GM23338 (cell line): Measurements from ENCODE around the gene STPG2. TPM values are rescaled to one million over a fixed set of nuclear protein-coding genes. Genes with fewer than 3 reads are reported as not detected.

Experiments used
- ATAC-seq: fragments of 200-7000 bp; cut with Tn5 transposase; 3 replicates; pipeline ENCODE4 v1.9.1; 2020
- DNase-seq: peaks from one replicate; pipeline ENCODE4 v3.0.0-alpha.2; 2015; ENCODE audit warnings: low spot score
- H2AFZ ChIP-seq: fragments of 200-600 bp; sonication (generic); 2 replicates; pipeline ENCODE4 v1.8.0; 2016; ENCODE audit warnings: antibody characterized with exemption, mild to moderate bottlenecking, moderate library complexity
- H3F3A ChIP-seq: fragments of 200-600 bp; sonication (generic); replicated peaks from 2 replicates; pipeline ENCODE4 v1.8.0; 2017; ENCODE audit warnings: antibody characterized with exemption, mixed run types, low read depth
- H3K27ac ChIP-seq: fragments of 200-600 bp; sonication (generic); 2 replicates; pipeline ENCODE4 v1.6.1; 2016; ENCODE audit warnings: low read depth
- H3K27me3 ChIP-seq: fragments of 200-600 bp; sonication (generic); 2 replicates; pipeline ENCODE4 v1.8.0; 2016; ENCODE audit warnings: mild to moderate bottlenecking, mixed run types, moderate library complexity; ENCODE audit not compliant: insufficient read depth
- H3K36me3 ChIP-seq: fragments of 200-600 bp; sonication (generic); 2 replicates; pipeline ENCODE4 v1.8.0; 2016; ENCODE audit warnings: mild to moderate bottlenecking; ENCODE audit not compliant: insufficient read depth
- H3K4me1 ChIP-seq: fragments of 200-600 bp; sonication (generic); 2 replicates; pipeline ENCODE4 v1.8.0; 2016; ENCODE audit warnings: mild to moderate bottlenecking, moderate library complexity; ENCODE audit not compliant: insufficient read depth
- H3K4me2 ChIP-seq: fragments of 200-600 bp; sonication (generic); 2 replicates; pipeline ENCODE4 v1.7.1; 2017; ENCODE audit warnings: mixed run types
- H3K4me3 ChIP-seq: fragments of 200-600 bp; sonication (generic); 2 replicates; pipeline ENCODE4 v1.6.1; 2016; ENCODE audit warnings: mixed run types
- H3K79me2 ChIP-seq: fragments of 200-600 bp; sonication (generic); replicated peaks from 2 replicates; pipeline ENCODE4 v1.8.0; 2017; ENCODE audit warnings: mild to moderate bottlenecking; ENCODE audit not compliant: insufficient read depth
- H3K9me2 ChIP-seq: fragments of 200-600 bp; sonication (generic); 2 replicates; pipeline ENCODE4 v1.8.0; 2017; ENCODE audit not compliant: insufficient read depth
- H4K20me1 ChIP-seq: fragments of 200-600 bp; sonication (generic); replicated peaks from 2 replicates; pipeline ENCODE4 v1.8.0; 2017; ENCODE audit warnings: mild to moderate bottlenecking; ENCODE audit not compliant: insufficient read depth
- H3K27ac Mint-ChIP-seq: 2 replicates; pipeline ENCODE4 v1.8.0; 2020; ENCODE audit warnings: inconsistent platforms, mild to moderate bottlenecking, moderate library complexity, mixed read lengths
- H3K27me3 Mint-ChIP-seq: 3 replicates; pipeline ENCODE4 v1.8.0; 2022; ENCODE audit warnings: low read depth, mild to moderate bottlenecking, moderate library complexity, mixed read lengths, inconsistent platforms; ENCODE audit not compliant: insufficient read depth, poor library complexity
- H3K36me3 Mint-ChIP-seq: 3 replicates; pipeline ENCODE4 v1.8.0; 2021; ENCODE audit warnings: low read depth, mild to moderate bottlenecking, inconsistent platforms, moderate library complexity, mixed read lengths
- H3K4me1 Mint-ChIP-seq: 3 replicates; pipeline ENCODE4 v1.8.0; 2020; ENCODE audit warnings: mild to moderate bottlenecking, inconsistent platforms, mixed read lengths
- H3K4me3 Mint-ChIP-seq: 3 replicates; pipeline ENCODE4 v1.8.0; 2021; ENCODE audit warnings: moderate library complexity, mild to moderate bottlenecking, inconsistent platforms, mixed read lengths
- H3K9me3 Mint-ChIP-seq: 3 replicates; pipeline ENCODE4 v1.8.0; 2020; ENCODE audit warnings: moderate library complexity, mild to moderate bottlenecking, inconsistent platforms, mixed read lengths
- CREB1 ChIP-seq: fragments of 250-450 bp; sonication (Bioruptor Pico); IDR thresholded peaks from 2 replicates; pipeline ENCODE4 v1.5.0; 2020; ENCODE audit warnings: low read depth, mild to moderate bottlenecking, moderate library complexity
- CTCF ChIP-seq, 2 experiments: fragments of 200-600 bp in 1 of 2; sonication (generic) in 1 of 2; conservative IDR thresholded peaks; 2 replicates each; pipeline versions ENCODE4 v1.5.1 to v1.6.1; 2016 to 2017; ENCODE audit warnings: antibody characterized with exemption in 2 of 2, low read depth in 2 of 2, mild to moderate bottlenecking in 2 of 2, moderate library complexity in 1 of 2
- EZH2 ChIP-seq: fragments of 200-600 bp; sonication (generic); IDR thresholded peaks from one replicate; pipeline ENCODE4 v1.8.0; 2017; ENCODE audit warnings: antibody characterized with exemption, mild to moderate bottlenecking, low read depth; ENCODE audit not compliant: unreplicated experiment
- EZH2phosphoT487 ChIP-seq: fragments of 200-600 bp; sonication (generic); IDR thresholded peaks from one replicate; pipeline ENCODE4 v1.8.1; 2018; ENCODE audit warnings: antibody characterized with exemption; ENCODE audit not compliant: unreplicated experiment
- JUNB ChIP-seq: IDR thresholded peaks from one replicate; pipeline ENCODE4 v1.6.1; 2016; ENCODE audit warnings: antibody characterized with exemption; ENCODE audit not compliant: unreplicated experiment
- NANOG ChIP-seq: IDR thresholded peaks from 2 replicates; pipeline ENCODE4 v1.6.1; 2016; ENCODE audit warnings: antibody characterized with exemption, borderline replicate concordance
- POLR2AphosphoS5 ChIP-seq: IDR thresholded peaks from 2 replicates; pipeline ENCODE4 v1.6.1; 2016; ENCODE audit warnings: antibody characterized with exemption, low read depth
- REST ChIP-seq: IDR thresholded peaks from one replicate; pipeline ENCODE4 v1.6.1; 2018; ENCODE audit warnings: antibody characterized with exemption; ENCODE audit not compliant: unreplicated experiment
- STAT1 ChIP-seq: IDR thresholded peaks from one replicate; pipeline ENCODE4 v1.6.1; 2016; ENCODE audit warnings: antibody characterized with exemption; ENCODE audit not compliant: unreplicated experiment
- ZNF114 ChIP-seq: fragments of 250-450 bp; sonication (Bioruptor Pico); IDR thresholded peaks from 2 replicates; pipeline ENCODE4 v1.5.0; 2020; ENCODE audit warnings: mild to moderate bottlenecking, moderate library complexity
- ZNF331 ChIP-seq: fragments of 250-450 bp; sonication (Bioruptor Pico); IDR thresholded peaks from 2 replicates; pipeline ENCODE4 v1.5.0; 2020; ENCODE audit warnings: low read depth, mild to moderate bottlenecking, moderate library complexity
- polyA plus RNA-seq: library from polyadenylated mRNA; unstranded; fragments of >200 nt; fragmentation: Nextera tagmentation; extraction: Ambion mirVana; gene quantifications from 2 replicates; pipeline ENCODE4 v1.2.1, GENCODE V29; 2016
- total RNA-seq: library from RNA; depleted of rRNA; stranded (reverse); fragments of >200 nt; shearing (Covaris generic); gene quantifications from 2 replicates; pipeline ENCODE4 v1.2.3, GENCODE V29; 2014
- TF ChIP-seq, protein P1 (sequence below): IDR thresholded peaks from 2 replicates; pipeline ENCODE4 v1.6.1; 2016; ENCODE audit warnings: antibody characterized with exemption
- TF ChIP-seq, protein P2 (sequence below): fragments of 250-450 bp; sonication (Bioruptor Pico); IDR thresholded peaks from 2 replicates; pipeline ENCODE4 v1.5.0; 2020; ENCODE audit warnings: mild to moderate bottlenecking, moderate library complexity

The STPG2 gene
- total and polyA plus RNA-seq, 2 experiments from 2014 or later, result 0.17 to 0.32 TPM

- TF ChIP-seq POLR2AphosphoS5, result no peak
- TF ChIP-seq NANOG, result no peak
- no peak for TF ChIP-seq CREB1 (CRISPR knock-in tag)
These were observed 515.5 kb downstream of the STPG2 start (continued) for GRCh38 chr4:97627750-97628149.

DNA sequence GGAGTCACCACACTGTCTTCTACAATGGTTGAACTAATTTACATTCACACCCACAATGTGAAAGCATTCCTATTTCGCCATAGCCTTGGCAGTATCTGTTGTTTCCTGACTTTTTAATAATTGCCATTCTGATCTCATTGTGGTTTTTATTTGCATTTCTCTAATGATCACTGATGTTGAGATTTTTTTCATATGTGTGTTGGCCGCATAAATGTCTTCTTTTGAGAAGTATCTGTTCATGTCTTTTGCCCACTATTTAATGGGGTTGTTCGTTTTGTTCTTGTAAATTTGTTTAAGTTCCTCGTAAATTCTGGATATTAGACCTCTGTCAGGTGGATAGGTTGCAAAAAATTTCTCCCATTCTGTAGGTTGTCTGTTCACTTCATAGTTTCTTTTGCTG lies 519.1 kb downstream of the STPG2 start:
- DNase-seq (no peak), ATAC-seq (no peak)
- H3K79me2 ChIP-seq, result no peaks in the 10 kb centered on the region
- no peak overlapping the region for H2AFZ ChIP-seq
- H4K20me1 ChIP-seq, result no peaks in the 10 kb centered on the region
- H3K36me3 ChIP-seq, result no peaks in the 10 kb centered on the region
- TF ChIP-seq CTCF (conservative IDR thresholded peaks at IDR 0.05; ENCODE audit: low read depth in 2 of 2) (no peak), STAT1 (no peak), JUNB (no peak), ZNF331 (CRISPR knock-in tag) (no peak), REST (no peak), NANOG (no peak), EZH2phosphoT487 (no peak), ZNF114 (CRISPR knock-in tag) (no peak), EZH2 (no peak), CREB1 (CRISPR knock-in tag) (no peak), POLR2AphosphoS5 (no peak)
- TF ChIP-seq, protein P1, sequence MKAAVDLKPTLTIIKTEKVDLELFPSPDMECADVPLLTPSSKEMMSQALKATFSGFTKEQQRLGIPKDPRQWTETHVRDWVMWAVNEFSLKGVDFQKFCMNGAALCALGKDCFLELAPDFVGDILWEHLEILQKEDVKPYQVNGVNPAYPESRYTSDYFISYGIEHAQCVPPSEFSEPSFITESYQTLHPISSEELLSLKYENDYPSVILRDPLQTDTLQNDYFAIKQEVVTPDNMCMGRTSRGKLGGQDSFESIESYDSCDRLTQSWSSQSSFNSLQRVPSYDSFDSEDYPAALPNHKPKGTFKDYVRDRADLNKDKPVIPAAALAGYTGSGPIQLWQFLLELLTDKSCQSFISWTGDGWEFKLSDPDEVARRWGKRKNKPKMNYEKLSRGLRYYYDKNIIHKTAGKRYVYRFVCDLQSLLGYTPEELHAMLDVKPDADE, result no peak
- TF ChIP-seq, protein P2, sequence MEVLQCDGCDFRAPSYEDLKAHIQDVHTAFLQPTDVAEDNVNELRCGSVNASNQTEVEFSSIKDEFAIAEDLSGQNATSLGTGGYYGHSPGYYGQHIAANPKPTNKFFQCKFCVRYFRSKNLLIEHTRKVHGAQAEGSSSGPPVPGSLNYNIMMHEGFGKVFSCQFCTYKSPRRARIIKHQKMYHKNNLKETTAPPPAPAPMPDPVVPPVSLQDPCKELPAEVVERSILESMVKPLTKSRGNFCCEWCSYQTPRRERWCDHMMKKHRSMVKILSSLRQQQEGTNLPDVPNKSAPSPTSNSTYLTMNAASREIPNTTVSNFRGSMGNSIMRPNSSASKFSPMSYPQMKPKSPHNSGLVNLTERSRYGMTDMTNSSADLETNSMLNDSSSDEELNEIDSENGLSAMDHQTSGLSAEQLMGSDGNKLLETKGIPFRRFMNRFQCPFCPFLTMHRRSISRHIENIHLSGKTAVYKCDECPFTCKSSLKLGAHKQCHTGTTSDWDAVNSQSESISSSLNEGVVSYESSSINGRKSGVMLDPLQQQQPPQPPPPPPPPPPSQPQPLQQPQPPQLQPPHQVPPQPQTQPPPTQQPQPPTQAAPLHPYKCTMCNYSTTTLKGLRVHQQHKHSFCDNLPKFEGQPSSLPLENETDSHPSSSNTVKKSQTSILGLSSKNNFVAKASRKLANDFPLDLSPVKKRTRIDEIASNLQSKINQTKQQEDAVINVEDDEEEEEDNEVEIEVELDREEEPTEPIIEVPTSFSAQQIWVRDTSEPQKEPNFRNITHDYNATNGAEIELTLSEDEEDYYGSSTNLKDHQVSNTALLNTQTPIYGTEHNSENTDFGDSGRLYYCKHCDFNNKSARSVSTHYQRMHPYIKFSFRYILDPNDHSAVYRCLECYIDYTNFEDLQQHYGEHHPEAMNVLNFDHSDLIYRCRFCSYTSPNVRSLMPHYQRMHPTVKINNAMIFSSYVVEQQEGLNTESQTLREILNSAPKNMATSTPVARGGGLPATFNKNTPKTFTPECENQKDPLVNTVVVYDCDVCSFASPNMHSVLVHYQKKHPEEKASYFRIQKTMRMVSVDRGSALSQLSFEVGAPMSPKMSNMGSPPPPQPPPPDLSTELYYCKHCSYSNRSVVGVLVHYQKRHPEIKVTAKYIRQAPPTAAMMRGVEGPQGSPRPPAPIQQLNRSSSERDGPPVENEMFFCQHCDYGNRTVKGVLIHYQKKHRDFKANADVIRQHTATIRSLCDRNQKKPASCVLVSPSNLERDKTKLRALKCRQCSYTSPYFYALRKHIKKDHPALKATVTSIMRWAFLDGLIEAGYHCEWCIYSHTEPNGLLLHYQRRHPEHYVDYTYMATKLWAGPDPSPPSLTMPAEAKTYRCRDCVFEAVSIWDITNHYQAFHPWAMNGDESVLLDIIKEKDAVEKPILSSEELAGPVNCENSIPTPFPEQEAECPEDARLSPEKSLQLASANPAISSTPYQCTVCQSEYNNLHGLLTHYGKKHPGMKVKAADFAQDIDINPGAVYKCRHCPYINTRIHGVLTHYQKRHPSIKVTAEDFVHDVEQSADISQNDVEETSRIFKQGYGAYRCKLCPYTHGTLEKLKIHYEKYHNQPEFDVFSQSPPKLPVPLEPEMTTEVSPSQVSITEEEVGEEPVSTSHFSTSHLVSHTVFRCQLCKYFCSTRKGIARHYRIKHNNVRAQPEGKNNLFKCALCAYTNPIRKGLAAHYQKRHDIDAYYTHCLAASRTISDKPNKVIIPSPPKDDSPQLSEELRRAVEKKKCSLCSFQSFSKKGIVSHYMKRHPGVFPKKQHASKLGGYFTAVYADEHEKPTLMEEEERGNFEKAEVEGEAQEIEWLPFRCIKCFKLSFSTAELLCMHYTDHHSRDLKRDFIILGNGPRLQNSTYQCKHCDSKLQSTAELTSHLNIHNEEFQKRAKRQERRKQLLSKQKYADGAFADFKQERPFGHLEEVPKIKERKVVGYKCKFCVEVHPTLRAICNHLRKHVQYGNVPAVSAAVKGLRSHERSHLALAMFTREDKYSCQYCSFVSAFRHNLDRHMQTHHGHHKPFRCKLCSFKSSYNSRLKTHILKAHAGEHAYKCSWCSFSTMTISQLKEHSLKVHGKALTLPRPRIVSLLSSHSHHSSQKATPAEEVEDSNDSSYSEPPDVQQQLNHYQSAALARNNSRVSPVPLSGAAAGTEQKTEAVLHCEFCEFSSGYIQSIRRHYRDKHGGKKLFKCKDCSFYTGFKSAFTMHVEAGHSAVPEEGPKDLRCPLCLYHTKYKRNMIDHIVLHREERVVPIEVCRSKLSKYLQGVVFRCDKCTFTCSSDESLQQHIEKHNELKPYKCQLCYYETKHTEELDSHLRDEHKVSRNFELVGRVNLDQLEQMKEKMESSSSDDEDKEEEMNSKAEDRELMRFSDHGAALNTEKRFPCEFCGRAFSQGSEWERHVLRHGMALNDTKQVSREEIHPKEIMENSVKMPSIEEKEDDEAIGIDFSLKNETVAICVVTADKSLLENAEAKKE, result no peak
- Mint-ChIP-seq H3K27me3 (peaks cover 4% of the 10 kb centered on the region), H3K9me3 (peaks cover 2% of the 10 kb centered on the region; the same call in 1 of the 3 replicates), H3K4me1 (peaks cover 5% of the 10 kb centered on the region; the same call in 1 of the 3 replicates), H3K36me3 (no peaks in the 10 kb centered on the region; the same call in 2 of the 3 replicates), H3K4me3 (no peak overlapping the region), H3K27ac (no peak overlapping the region)
- H3K27me3 ChIP-seq, result no peaks in the 10 kb centered on the region
- no peaks in the 10 kb centered on the region for H3K4me1 ChIP-seq
- no peak overlapping the region for H3K4me2 ChIP-seq
- 0 out of 2 replicates have a peak, but pooled peaks cover 9% of the 10 kb centered on the region for H3K9me2 ChIP-seq
- no peaks in the 10 kb centered on the region for H3F3A ChIP-seq
- no peak overlapping the region for H3K4me3 ChIP-seq
- H3K27ac ChIP-seq, result no peak overlapping the region
